Lung (tissue), 12 donors: Measurements from ENCODE around the gene ZNF574. TPM values are rescaled to one million over a fixed set of nuclear protein-coding genes. Genes with fewer than 3 reads are reported as not detected.

Experiments used
- ATAC-seq: fragments of 200-7000 bp; cut with Tn5 transposase; one replicate; pipeline ENCODE4 v1.9.1; 2020; ENCODE audit warnings: moderate number of reproducible peaks; ENCODE audit not compliant: insufficient read depth, low FRiP score
- DNase-seq, 3 donors: peaks; one replicate each; pipeline ENCODE4 v3.0.0-alpha.2; 2013 to 2017
- H3K27ac ChIP-seq, 2 donors: one replicate each; pipeline ENCODE4 v1.5.1; 2013; ENCODE audit warnings: mild to moderate bottlenecking in 2 of 2, moderate library complexity in 2 of 2, control low read depth in 1 of 2, inconsistent platforms in 1 of 2, low read depth in 1 of 2, low read length in 1 of 2
- H3K27me3 ChIP-seq, 3 donors: one replicate each; pipeline ENCODE4 v1.5.1; 2013; ENCODE audit warnings: low read length in 2 of 3; ENCODE audit not compliant: control insufficient read depth in 3 of 3, insufficient read depth in 3 of 3
- H3K36me3 ChIP-seq, 4 donors: one replicate each; pipeline ENCODE4 v1.5.1; 2013; ENCODE audit warnings: low read length in 4 of 4, mild to moderate bottlenecking in 1 of 4, moderate library complexity in 1 of 4; ENCODE audit not compliant: control insufficient read depth in 4 of 4, insufficient read depth in 4 of 4
- H3K4me1 ChIP-seq, 5 donors: one replicate each; pipeline ENCODE4 v1.5.1; 2013; ENCODE audit warnings: low read length in 5 of 5, mild to moderate bottlenecking in 2 of 5, moderate library complexity in 1 of 5; ENCODE audit not compliant: control insufficient read depth in 5 of 5, insufficient read depth in 5 of 5
- H3K4me3 ChIP-seq: one replicate; pipeline ENCODE4 v1.5.1; 2013; ENCODE audit warnings: mild to moderate bottlenecking, control low read depth, moderate library complexity
- H3K9ac ChIP-seq, 2 donors: one replicate each; pipeline ENCODE4 v1.5.1; 2013; ENCODE audit warnings: low read length in 2 of 2, control low read depth in 1 of 2; ENCODE audit not compliant: insufficient read depth in 1 of 2
- H3K9me3 ChIP-seq, 4 donors: one replicate each; pipeline ENCODE4 v1.5.1; 2013; ENCODE audit warnings: low read length in 3 of 4, mild to moderate bottlenecking in 1 of 4, moderate library complexity in 1 of 4; ENCODE audit not compliant: control insufficient read depth in 4 of 4, insufficient read depth in 3 of 4
- CTCF ChIP-seq: IDR thresholded peaks from 2 replicates; pipeline ENCODE4 v1.5.1; 2012; ENCODE audit warnings: mild to moderate bottlenecking; ENCODE audit errors: control extremely low read depth, extremely low read depth
- WGBS, 2 donors: extraction: QIAGEN DNeasy Blood & Tissue Kit; methylation state at CpG; one replicate each; pipeline ENCODE4 v1.1.7; 2013; 5-methylcytosine and 5-hydroxymethylcytosine counted together
- polyA plus RNA-seq, 2 donors: library from polyadenylated mRNA; stranded (reverse); fragments of 200-250 nt; gene quantifications; one replicate each; pipeline ENCODE4 v1.2.1, GENCODE V29; 2013
- total RNA-seq, 2 donors: library from RNA; depleted of rRNA in 1 of 2; stranded (reverse); fragments of >200 nt in 1 of 2; gene quantifications; one replicate each; pipeline ENCODE4 v1.2.1, GENCODE V29; 2014 to 2021
- donor health status: control.
- donor health status: control.
- donor health status: Bipolar disorder and iron deficiency.
- donor health status: healthy.
- donor health status: DM: yes; HTN: yes; CAD: no.

ZNF574 gene
- total and polyA plus RNA-seq, 4 donors, result 6.8 to 13.7 (median 10.1) TPM

DNA sequence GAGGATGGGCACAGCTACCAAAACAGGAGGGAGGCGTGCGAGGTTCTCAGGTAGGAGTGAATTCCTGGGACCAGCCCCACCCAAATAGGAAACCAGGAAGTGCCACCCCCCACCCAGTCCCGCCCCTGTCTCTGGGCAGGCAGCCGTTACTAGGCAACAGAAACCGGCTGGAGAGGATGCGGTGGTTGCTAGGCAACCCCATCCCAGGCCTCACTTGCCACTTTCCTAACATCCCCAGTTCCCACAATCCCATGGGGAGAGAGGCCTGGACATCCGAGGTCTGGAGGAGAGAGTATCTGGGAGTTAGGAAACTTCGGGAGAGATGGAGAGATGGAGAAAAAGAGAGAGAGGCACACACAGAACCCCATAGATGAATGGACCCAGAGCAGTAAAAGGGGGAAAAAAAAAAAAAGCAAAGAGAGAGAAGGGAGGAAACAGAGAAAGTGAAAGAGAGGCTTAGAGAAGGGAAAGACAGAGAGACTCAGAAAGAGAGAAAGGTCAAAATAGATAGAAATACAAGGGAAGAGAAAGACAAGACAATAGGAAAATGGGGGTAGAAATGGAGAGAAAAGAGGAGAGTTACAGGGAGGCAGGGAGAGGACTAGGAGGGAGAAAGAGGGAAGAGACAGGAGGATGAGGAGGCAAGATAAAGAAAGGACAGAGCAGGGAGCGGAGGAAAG lies 9.8 kb upstream of the ZNF574 start:
- peaks cover 0 to 3% (median 0%) of the 10 kb centered on the region in 5 donors for H3K4me1 ChIP-seq
- peaks cover 0 to 3% (median 0%) of the 10 kb centered on the region in 4 donors for H3K9me3 ChIP-seq
- ATAC-seq (no peak), DNase-seq (peak in 1 of 3 donors; percentile 6)
- no peaks in the 10 kb centered on the region for H3K36me3 ChIP-seq
- no peak overlapping the region for H3K9ac ChIP-seq
- no peak overlapping the region for H3K27ac ChIP-seq
- TF ChIP-seq CTCF, result no peak
- WGBS, 2 donors, result 44 to 58% methylated on average over 9 of the region's 9 CpGs
- H3K27me3 ChIP-seq, result peaks cover 0 to 17% (median 14%) of the 10 kb centered on the region in 3 donors
- H3K4me3 ChIP-seq, result no peak overlapping the region

- DNase-seq, result no peak
- no peak for TF ChIP-seq CTCF
- ATAC-seq, result no peak
- peaks cover 0 to 3% (median 0%) of the 10 kb centered on the region in 5 donors for H3K4me1 ChIP-seq
- no peak overlapping the region for H3K4me3 ChIP-seq
- H3K27ac ChIP-seq, result no peak overlapping the region
- 78 to 86% methylated on average over 6 of the region's 6 CpGs for WGBS, 2 donors
- H3K27me3 ChIP-seq, result peaks cover 0 to 17% (median 14%) of the 10 kb centered on the region in 3 donors
- no peak overlapping the region for H3K9ac ChIP-seq
- peaks cover 0 to 3% (median 0%) of the 10 kb centered on the region in 4 donors for H3K9me3 ChIP-seq
- no peaks in the 10 kb centered on the region for H3K36me3 ChIP-seq
Observed at GRCh38 chr19:42067315-42067888, 8.6 kb upstream of the ZNF574 start.

GRCh38 chr19:42068361-42068755 lies 7.6 kb upstream of the ZNF574 start:
- Histone ChIP-seq H3K27me3 (peaks cover 0 to 17% (median 14%) of the 10 kb centered on the region in 3 donors), H3K27ac (no peak overlapping the region), H3K36me3 (no peaks in the 10 kb centered on the region)

More at GRCh38 chr19:42068361-42068755, 7.6 kb upstream of the ZNF574 start:
- DNase-seq (no peak), ATAC-seq (no peak)
- no peak for TF ChIP-seq CTCF
- H3K4me3 ChIP-seq, result no peak overlapping the region
- WGBS, 2 donors, result 44 to 50% methylated on average over 8 of the region's 8 CpGs
- H3K9me3 ChIP-seq, result peaks cover 0 to 3% (median 0%) of the 10 kb centered on the region in 4 donors
- peaks cover 0 to 3% (median 0%) of the 10 kb centered on the region in 5 donors for H3K4me1 ChIP-seq
- no peak overlapping the region for H3K9ac ChIP-seq
